ENCODE measurements around the gene PLA2G5.

GRCh38 chr1:20120796-20121195 is 50.8 kb downstream of the PLA2G5 start:
- TF ChIP-seq CTCF (IDR thresholded peaks at IDR 0.05) = no peak
- no peak for TF ChIP-seq POLR2AphosphoS5 (IDR thresholded peaks at IDR 0.05)
- no peak for TF ChIP-seq EP300 (IDR thresholded peaks at IDR 0.05)
- no peak for TF ChIP-seq POLR2A (IDR thresholded peaks at IDR 0.05; ENCODE audit: low read depth)
